ENCODE data around the gene TEX22.

GRCh38 chr14:105374389-105374788 is 23.9 kb upstream of the TEX22 start:
- TF ChIP-seq, protein P1, sequence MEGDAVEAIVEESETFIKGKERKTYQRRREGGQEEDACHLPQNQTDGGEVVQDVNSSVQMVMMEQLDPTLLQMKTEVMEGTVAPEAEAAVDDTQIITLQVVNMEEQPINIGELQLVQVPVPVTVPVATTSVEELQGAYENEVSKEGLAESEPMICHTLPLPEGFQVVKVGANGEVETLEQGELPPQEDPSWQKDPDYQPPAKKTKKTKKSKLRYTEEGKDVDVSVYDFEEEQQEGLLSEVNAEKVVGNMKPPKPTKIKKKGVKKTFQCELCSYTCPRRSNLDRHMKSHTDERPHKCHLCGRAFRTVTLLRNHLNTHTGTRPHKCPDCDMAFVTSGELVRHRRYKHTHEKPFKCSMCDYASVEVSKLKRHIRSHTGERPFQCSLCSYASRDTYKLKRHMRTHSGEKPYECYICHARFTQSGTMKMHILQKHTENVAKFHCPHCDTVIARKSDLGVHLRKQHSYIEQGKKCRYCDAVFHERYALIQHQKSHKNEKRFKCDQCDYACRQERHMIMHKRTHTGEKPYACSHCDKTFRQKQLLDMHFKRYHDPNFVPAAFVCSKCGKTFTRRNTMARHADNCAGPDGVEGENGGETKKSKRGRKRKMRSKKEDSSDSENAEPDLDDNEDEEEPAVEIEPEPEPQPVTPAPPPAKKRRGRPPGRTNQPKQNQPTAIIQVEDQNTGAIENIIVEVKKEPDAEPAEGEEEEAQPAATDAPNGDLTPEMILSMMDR (IDR thresholded peaks at IDR 0.05), result no peak
- no peak for TF ChIP-seq EZH2 (IDR thresholded peaks at IDR 0.05; ENCODE audit: borderline replicate concordance, insufficient read depth, low read depth, low read length, poor library complexity, severe bottlenecking)
